GM12875 (cell line): Measurements from ENCODE around the gene EBPL.

Source experiments
- H3K4me3 ChIP-seq: one replicate; pipeline ENCODE4 v1.5.1; 2011; ENCODE audit warnings: low read depth, low read length, control low read depth
- TF ChIP-seq, protein P1 (sequence below): IDR thresholded peaks from 2 replicates; pipeline ENCODE4 v1.5.1; 2011; ENCODE audit warnings: low read depth, mild to moderate bottlenecking, control low read depth, inconsistent platforms, low read length, moderate library complexity, borderline replicate concordance; ENCODE audit not compliant: insufficient read depth

The EBPL gene

DNA sequence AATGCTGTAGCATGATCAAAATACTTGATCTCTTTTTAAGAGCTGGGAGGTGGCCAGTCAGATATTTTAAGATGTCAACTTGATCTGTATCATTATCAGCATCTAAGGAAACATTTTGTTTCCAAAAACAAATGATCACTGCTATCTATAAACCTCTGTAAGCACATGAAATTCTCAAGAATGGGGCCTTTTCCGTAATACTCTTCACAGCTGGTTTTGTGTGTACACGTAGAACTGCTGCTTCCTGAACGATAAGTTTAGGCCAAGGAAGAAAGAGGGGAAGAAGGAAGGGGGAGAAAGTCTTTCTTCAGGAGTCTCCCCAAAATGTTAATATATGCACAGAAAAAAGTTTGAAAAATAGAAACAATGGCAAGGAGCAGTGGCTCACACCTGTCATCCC is 37.3 kb downstream of the EBPL start:
- no peak overlapping the region for H3K4me3 ChIP-seq
- TF ChIP-seq, protein P1, sequence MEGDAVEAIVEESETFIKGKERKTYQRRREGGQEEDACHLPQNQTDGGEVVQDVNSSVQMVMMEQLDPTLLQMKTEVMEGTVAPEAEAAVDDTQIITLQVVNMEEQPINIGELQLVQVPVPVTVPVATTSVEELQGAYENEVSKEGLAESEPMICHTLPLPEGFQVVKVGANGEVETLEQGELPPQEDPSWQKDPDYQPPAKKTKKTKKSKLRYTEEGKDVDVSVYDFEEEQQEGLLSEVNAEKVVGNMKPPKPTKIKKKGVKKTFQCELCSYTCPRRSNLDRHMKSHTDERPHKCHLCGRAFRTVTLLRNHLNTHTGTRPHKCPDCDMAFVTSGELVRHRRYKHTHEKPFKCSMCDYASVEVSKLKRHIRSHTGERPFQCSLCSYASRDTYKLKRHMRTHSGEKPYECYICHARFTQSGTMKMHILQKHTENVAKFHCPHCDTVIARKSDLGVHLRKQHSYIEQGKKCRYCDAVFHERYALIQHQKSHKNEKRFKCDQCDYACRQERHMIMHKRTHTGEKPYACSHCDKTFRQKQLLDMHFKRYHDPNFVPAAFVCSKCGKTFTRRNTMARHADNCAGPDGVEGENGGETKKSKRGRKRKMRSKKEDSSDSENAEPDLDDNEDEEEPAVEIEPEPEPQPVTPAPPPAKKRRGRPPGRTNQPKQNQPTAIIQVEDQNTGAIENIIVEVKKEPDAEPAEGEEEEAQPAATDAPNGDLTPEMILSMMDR = no peak

GRCh38 chr13:49653478-49653877 is 37.8 kb downstream of the EBPL start:
- no peak overlapping the region for H3K4me3 ChIP-seq
- TF ChIP-seq, protein P1 = no peak

GRCh38 chr13:49652355-49653305 is 38.7 kb downstream of the EBPL start:
- H3K4me3 ChIP-seq = no peak overlapping the region
- TF ChIP-seq, protein P1 = peak; percentile 52

GRCh38 chr13:49651570-49652354 is 39.5 kb downstream of the EBPL start:
- no peak overlapping the region for H3K4me3 ChIP-seq
- TF ChIP-seq, protein P1 = no peak

DNA sequence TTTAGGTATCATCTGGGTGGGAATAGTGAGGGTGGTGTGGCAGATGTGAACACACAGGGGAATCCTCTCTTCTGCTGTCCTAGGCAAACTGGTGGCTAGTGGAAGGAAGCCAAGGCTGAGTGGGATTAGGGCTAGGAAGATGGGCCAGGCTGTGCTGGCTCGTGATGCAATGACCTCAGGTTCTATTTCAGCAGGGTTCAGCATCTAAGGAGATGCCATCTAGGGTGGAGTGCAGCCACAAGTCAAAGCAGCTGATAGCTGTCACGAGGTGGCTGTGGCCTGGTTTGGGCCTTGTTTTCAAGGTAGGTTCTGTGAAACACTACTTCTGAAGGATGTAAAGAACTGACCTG is 41.3 kb downstream of the EBPL start:
- TF ChIP-seq, protein P1 = no peak
- H3K4me3 ChIP-seq = no peak overlapping the region

- TF ChIP-seq, protein P1 = no peak
- H3K4me3 ChIP-seq = no peak overlapping the region
Observed at GRCh38 chr13:49649244-49649962, 41.9 kb downstream of the EBPL start.
